ENCODE measurements around the gene CCDC178. TPM values are rescaled to one million over a fixed set of nuclear protein-coding genes. Genes with fewer than 3 reads are reported as not detected.
"Not testable (repeated sequence)": the region's sequence is repeated elsewhere in the genome, so short reads cannot be mapped to it uniquely, and the experiment has no call there.

CCDC178 gene
- polyA plus RNA-seq, 4 donors: 1.7 to 2.4 (median 1.8) TPM

- DNase-seq (ENCODE audit: low read depth in 4 of 4, low spot score in 3 of 4): no peak
These were observed 406.3 kb downstream of the CCDC178 start for GRCh38 chr18:33034212-33034611.

- DNase-seq (ENCODE audit: low read depth in 4 of 4, low spot score in 3 of 4): no peak
These were observed 418.2 kb downstream of the CCDC178 start for GRCh38 chr18:33022370-33022769.

GRCh38 chr18:33020877-33021276, 419.6 kb downstream of the CCDC178 start:
- no peak for DNase-seq (ENCODE audit: low read depth in 4 of 4, low spot score in 3 of 4)

- no peak for DNase-seq (ENCODE audit: low read depth in 4 of 4, low spot score in 3 of 4)
These were observed 426.3 kb downstream of the CCDC178 start for GRCh38 chr18:33014060-33014796.

GRCh38 chr18:33010149-33010548, 430.4 kb downstream of the CCDC178 start:
- no peak for DNase-seq (ENCODE audit: low read depth in 4 of 4, low spot score in 3 of 4)

GRCh38 chr18:32998921-32999320, 441.6 kb downstream of the CCDC178 start:
- no peak for DNase-seq (ENCODE audit: low read depth in 4 of 4, low spot score in 3 of 4)

GRCh38 chr18:32998285-32998684, 442.2 kb downstream of the CCDC178 start:
- DNase-seq (ENCODE audit: low read depth in 4 of 4, low spot score in 3 of 4): no peak

GRCh38 chr18:32983721-32984120, 456.8 kb downstream of the CCDC178 start:
- no peak for DNase-seq (ENCODE audit: low read depth in 4 of 4, low spot score in 3 of 4)

- DNase-seq (ENCODE audit: low read depth in 4 of 4, low spot score in 3 of 4): no peak
These were observed 459.6 kb downstream of the CCDC178 start for GRCh38 chr18:32980896-32981295.

GRCh38 chr18:32975501-32975900, 465.0 kb downstream of the CCDC178 start:
- DNase-seq (ENCODE audit: low read depth in 4 of 4, low spot score in 3 of 4): no peak

- DNase-seq (ENCODE audit: low read depth in 4 of 4, low spot score in 3 of 4): peak in 2 of 4 donors; percentile 8 to 40
These were observed 465.4 kb downstream of the CCDC178 start for GRCh38 chr18:32975163-32975436.

- peak in 3 of 4 donors; percentile 32 to 53 (median 52) for DNase-seq (ENCODE audit: low read depth in 4 of 4, low spot score in 3 of 4)
These were observed 465.9 kb downstream of the CCDC178 start for GRCh38 chr18:32974421-32975162.

GRCh38 chr18:32968248-32968647, 472.3 kb downstream of the CCDC178 start:
- no peak for DNase-seq (ENCODE audit: low read depth in 4 of 4, low spot score in 3 of 4)

GRCh38 chr18:32966141-32966540, 474.4 kb downstream of the CCDC178 start:
- DNase-seq (ENCODE audit: low read depth in 4 of 4, low spot score in 3 of 4): no peak

GRCh38 chr18:32961538-32961937, 479.0 kb downstream of the CCDC178 start:
- DNase-seq (ENCODE audit: low read depth in 4 of 4, low spot score in 3 of 4): no peak

- no peak for DNase-seq (ENCODE audit: low read depth in 4 of 4, low spot score in 3 of 4)
These were observed 481.8 kb downstream of the CCDC178 start for GRCh38 chr18:32958746-32959145.

GRCh38 chr18:32956591-32957315, 483.8 kb downstream of the CCDC178 start:
- no peak for DNase-seq (ENCODE audit: low read depth in 4 of 4, low spot score in 3 of 4)

- not testable (repeated sequence) for DNase-seq (ENCODE audit: low read depth in 4 of 4, low spot score in 3 of 4)
These were observed 488.2 kb downstream of the CCDC178 start for GRCh38 chr18:32952318-32952717.

- no peak for DNase-seq (ENCODE audit: low read depth in 4 of 4, low spot score in 3 of 4)
These were observed 502.9 kb downstream of the CCDC178 start for GRCh38 chr18:32937597-32937996.

GRCh38 chr18:32937066-32937465, 503.5 kb downstream of the CCDC178 start:
- no peak for DNase-seq (ENCODE audit: low read depth in 4 of 4, low spot score in 3 of 4)

GRCh38 chr18:32934201-32934600, 506.3 kb downstream of the CCDC178 start:
- DNase-seq (ENCODE audit: low read depth in 4 of 4, low spot score in 3 of 4): no peak

Measured in right renal pelvis (tissue), 4 donors.